Upper lobe of left lung (tissue), 4 donors: ENCODE data around the gene SNX18.

Experiments
- POLR2A ChIP-seq, 4 donors: fragments of 450-650 bp; IDR thresholded peaks; one replicate each; pipeline ENCODE4 v1.5.1; 2016 to 2017; ENCODE audit warnings: antibody characterized with exemption in 4 of 4, mild to moderate bottlenecking in 2 of 4
- POLR2AphosphoS5 ChIP-seq, 2 donors: sonication (generic); formaldehyde crosslinking; IDR thresholded peaks; one replicate each; pipeline ENCODE4 v1.5.1; 2017; ENCODE audit warnings: antibody characterized with exemption in 2 of 2
- TF ChIP-seq, protein P1 (sequence below), 6 experiments: fragments of 450-650 bp in 4 of 6; fragments of 200-600 bp in 2 of 6; sonication (generic) in 2 of 6; IDR thresholded peaks; one replicate each; pipeline ENCODE4 v1.5.1; 2016 to 2019; ENCODE audit warnings: antibody characterized with exemption in 6 of 6

DNA sequence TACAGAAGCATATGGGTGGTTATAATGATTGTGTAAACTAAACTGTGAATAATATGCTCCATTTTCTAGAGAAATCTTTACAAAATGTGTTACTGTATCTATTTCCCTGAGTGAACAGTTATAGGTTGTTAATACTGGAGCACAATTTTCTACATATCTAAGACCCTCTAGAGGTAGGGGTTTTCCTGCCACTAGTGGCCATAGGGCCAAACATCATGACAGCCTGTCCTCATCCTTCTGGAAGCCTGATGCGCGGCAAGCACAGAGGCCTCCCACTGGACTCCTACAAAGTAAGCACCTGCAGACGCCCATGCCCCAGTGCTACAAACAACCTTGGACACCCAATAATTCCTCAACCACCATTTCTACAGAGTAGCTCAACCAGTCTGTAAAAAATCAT lies 1.9 kb upstream of the SNX18 start:
- TF ChIP-seq, protein P1, sequence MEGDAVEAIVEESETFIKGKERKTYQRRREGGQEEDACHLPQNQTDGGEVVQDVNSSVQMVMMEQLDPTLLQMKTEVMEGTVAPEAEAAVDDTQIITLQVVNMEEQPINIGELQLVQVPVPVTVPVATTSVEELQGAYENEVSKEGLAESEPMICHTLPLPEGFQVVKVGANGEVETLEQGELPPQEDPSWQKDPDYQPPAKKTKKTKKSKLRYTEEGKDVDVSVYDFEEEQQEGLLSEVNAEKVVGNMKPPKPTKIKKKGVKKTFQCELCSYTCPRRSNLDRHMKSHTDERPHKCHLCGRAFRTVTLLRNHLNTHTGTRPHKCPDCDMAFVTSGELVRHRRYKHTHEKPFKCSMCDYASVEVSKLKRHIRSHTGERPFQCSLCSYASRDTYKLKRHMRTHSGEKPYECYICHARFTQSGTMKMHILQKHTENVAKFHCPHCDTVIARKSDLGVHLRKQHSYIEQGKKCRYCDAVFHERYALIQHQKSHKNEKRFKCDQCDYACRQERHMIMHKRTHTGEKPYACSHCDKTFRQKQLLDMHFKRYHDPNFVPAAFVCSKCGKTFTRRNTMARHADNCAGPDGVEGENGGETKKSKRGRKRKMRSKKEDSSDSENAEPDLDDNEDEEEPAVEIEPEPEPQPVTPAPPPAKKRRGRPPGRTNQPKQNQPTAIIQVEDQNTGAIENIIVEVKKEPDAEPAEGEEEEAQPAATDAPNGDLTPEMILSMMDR (IDR thresholded peaks at IDR 0.05) = no peak
- no peak for TF ChIP-seq POLR2AphosphoS5 (IDR thresholded peaks at IDR 0.05)
- no peak for TF ChIP-seq POLR2A (IDR thresholded peaks at IDR 0.05)
